Mesodermal cell (in vitro differentiated cells): ENCODE measurements around the gene ATG7.
"Not testable (repeated sequence)": the region's sequence is repeated elsewhere in the genome, so short reads cannot be mapped to it uniquely, and the experiment has no call there.

Experiments
- H3K27ac ChIP-seq: 2 replicates; pipeline ENCODE4 v1.7.0; 2013; ENCODE audit warnings: mild to moderate bottlenecking, low read depth, low read length, moderate library complexity; ENCODE audit not compliant: severe bottlenecking
- H3K36me3 ChIP-seq: 2 replicates; pipeline ENCODE4 v1.7.1; 2013; ENCODE audit warnings: mild to moderate bottlenecking, low read length, moderate library complexity; ENCODE audit not compliant: control insufficient read depth, insufficient read depth
- H3K4me1 ChIP-seq: one replicate; pipeline ENCODE4 v1.7.1; 2013; ENCODE audit warnings: mild to moderate bottlenecking, low read length; ENCODE audit not compliant: insufficient read depth, control insufficient read depth, poor library complexity, severe bottlenecking
- H3K4me3 ChIP-seq: 2 replicates; pipeline ENCODE4 v1.7.0; 2013; ENCODE audit warnings: low read length, control low read depth, mild to moderate bottlenecking; ENCODE audit not compliant: insufficient read depth, poor library complexity, severe bottlenecking; ENCODE audit errors: extremely low read depth
- H3K9me3 ChIP-seq: 2 replicates; pipeline ENCODE4 v1.7.1; 2013; ENCODE audit warnings: mild to moderate bottlenecking, low read length, moderate library complexity; ENCODE audit not compliant: control insufficient read depth
- WGBS, 2 experiments: methylation state at CpG; one replicate each; pipeline ENCODE4 v1.1.5; 2013; ENCODE audit warnings: missing lambda C conversion rate in 2 of 2; ENCODE audit not compliant: insufficient coverage in 2 of 2; 5-methylcytosine and 5-hydroxymethylcytosine counted together

ATG7 gene

DNA sequence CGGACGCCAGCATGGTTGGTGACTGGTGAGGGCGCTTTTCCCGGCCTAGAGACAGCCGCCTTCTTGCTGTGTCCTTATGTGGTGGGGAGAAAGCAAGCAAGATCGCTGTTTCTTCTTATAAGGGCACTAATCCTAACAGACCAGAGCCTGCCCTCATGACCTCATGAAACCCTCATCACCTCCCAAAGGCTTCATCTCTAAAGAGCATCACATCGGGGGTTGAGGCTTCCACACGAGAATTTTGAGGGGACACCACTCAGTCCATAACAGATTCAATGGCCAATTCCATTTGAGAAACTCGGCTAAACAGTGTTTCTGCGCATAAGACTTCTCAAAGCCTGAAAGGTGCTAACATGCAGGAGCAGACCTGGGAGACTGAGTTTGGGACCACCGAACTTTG is 317.5 kb downstream of the ATG7 start:
- H3K4me3 ChIP-seq = no peak overlapping the region
- H3K4me1 ChIP-seq = peaks cover 70% of the 10 kb centered on the region
- H3K27ac ChIP-seq = peak overlapping the region; percentile 99
- H3K9me3 ChIP-seq = no peaks in the 10 kb centered on the region
- 80 to 82% methylated on average over 7 to 8 of the region's 11 CpGs for WGBS, 2 experiments
- H3K36me3 ChIP-seq = peaks cover 61% of the 10 kb centered on the region

DNA sequence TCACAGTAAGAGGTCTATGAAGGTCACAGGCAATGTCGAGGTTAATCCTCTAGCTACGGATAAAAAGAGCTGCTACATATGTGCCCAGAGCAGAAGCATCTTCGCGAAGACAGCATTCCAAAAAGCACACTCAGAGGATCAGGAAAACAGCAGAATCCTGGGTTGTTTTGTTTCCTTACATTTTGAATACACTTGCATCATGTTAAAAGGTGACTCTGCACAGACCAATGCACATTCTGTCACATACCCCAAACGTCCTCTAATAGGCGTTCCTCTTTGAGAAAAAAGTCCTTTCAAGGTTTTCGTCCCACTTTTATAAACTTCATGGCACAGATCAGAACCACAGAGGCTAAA is 318.8 kb downstream of the ATG7 start:
- Histone ChIP-seq H3K9me3 (no peaks in the 10 kb centered on the region), H3K4me1 (peaks cover 71% of the 10 kb centered on the region), H3K4me3 (no peak overlapping the region), H3K36me3 (peaks cover 62% of the 10 kb centered on the region), H3K27ac (peak overlapping the region; percentile 99)
- 64 to 69% methylated on average over 5 to 7 of the region's 7 CpGs for WGBS, 2 experiments

DNA sequence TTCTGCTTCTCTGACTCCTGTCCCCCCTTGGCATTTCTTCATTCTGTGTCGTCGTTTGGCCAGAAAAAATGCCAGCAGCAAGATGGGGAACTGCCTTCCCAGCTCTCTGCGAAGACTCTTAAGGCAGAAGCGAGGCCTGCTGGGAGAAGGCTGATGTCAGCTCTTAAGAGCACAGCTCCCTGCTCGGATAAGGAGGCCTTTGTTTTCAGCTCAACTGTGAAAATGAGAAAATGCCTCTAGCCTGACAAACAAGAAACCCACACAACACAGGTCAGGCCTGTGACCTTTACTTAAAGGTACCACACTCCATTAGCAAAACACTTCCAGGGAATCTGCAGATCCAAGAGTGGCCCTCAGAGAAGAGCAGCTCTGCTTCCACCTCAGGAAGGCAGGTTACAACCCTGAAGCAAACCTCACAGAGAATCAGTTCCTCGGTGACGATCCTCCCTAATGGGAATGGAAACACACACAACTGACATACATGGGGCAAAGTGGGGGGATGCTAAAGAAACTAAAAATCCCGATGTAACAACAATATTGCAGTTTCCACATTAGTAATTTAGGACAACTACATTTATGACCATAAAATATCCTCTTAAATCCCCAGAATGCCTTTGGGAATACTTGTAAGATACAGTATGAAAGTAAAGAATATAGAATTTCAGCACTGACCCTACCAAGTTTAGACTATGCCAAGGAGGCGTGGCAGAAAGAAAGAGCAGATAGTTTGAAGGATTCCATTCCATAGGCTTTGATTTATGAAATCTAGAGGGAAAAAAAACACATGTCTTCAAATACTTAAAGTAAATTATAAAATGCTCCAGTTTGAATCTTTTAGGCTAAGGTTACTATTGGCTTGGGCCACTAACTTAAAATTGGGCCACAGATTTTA is 319.4 kb downstream of the ATG7 start:
- H3K36me3 ChIP-seq = peaks cover 62% of the 10 kb centered on the region
- H3K9me3 ChIP-seq = peaks cover under 1% of the 10 kb centered on the region
- H3K4me3 ChIP-seq = no peak overlapping the region
- H3K4me1 ChIP-seq = peaks cover 71% of the 10 kb centered on the region
- WGBS, 2 experiments = 10 to 12% methylated on average over 4 to 5 of the region's 9 CpGs
- peak overlapping the region; percentile 99 for H3K27ac ChIP-seq

DNA sequence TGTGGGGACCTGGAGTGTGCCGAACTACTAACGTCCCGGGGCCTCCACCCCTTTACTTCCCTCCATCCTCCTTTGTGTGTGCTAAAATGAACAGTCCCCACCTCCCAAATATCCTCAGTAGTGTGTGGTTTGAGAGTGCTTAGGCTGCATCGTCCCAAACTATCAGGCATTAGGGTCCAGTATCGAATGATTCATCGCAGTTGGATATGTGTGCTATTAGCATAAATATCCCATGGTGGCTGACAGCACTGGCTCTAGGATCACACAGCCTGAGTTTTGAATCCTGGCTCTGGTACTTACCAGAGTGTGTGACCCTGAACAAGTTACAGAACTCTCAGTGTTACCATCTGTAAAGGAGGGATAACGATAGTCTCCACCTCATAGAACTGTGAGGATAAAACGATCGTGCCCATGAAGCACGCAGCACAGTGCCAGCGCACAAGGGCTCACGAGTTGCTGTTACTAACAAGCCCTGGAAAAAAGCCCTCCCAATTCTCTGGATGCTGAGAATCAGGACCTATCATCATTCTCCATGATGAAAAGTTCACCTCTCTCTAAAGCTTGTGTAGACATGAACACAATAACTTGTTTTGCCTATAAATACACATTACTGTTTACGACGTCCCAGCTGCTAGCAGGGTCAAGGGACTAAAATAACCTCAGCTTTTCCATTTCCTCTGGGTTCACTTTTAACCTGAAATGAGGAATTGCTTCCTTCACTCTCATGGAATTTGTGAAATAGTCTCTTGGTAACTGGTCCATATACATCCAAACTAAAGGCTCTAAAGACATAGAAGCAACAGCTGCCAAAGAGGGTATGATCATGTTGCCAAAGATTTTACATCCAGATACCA is 320.5 kb downstream of the ATG7 start:
- H3K9me3 ChIP-seq = peaks cover 10% of the 10 kb centered on the region
- H3K36me3 ChIP-seq = peaks cover 62% of the 10 kb centered on the region
- WGBS, 2 experiments = 80 to 87% methylated on average over 9 of the region's 14 CpGs
- H3K4me1 ChIP-seq = peaks cover 70% of the 10 kb centered on the region
- H3K4me3 ChIP-seq = no peak overlapping the region
- H3K27ac ChIP-seq = peak overlapping the region; percentile 99

DNA sequence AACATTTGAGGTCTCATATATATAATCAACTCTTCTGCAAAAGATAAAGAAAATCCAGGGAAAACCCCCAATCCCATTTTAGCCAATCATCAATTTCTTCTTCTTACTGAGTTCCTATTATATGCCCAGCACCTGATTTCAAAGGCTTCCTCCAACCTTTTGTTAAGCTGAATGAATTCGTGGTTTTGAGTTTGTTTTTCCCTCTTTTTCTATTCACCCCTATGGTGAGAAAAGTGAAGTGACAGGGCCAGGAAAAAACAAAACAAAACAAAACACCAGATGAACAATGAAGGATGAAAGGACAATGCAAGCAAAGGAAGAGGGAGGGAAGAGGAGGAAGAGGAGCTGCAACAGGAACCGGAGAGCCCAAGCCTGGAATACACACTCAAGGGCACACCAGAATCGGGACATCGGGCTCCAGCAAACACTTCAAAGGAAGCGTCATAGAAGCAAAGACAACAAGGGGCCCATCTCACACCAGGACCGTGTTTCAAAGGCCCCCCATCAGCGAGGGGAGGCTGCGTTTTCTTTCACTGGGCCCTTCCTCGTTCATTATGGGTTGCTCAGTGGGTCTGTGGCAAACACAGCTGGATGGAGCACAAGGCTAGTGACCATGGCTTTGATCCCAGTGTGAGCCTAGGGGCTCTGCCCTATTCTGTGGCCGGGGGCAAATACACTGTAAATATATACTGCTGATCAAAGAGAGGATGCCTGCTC is 321.3 kb downstream of the ATG7 start:
- Histone ChIP-seq H3K4me3 (no peak overlapping the region), H3K4me1 (peaks cover 64% of the 10 kb centered on the region)
- WGBS, 2 experiments = 36 to 42% methylated on average over 8 to 9 of the region's 10 CpGs

DNA sequence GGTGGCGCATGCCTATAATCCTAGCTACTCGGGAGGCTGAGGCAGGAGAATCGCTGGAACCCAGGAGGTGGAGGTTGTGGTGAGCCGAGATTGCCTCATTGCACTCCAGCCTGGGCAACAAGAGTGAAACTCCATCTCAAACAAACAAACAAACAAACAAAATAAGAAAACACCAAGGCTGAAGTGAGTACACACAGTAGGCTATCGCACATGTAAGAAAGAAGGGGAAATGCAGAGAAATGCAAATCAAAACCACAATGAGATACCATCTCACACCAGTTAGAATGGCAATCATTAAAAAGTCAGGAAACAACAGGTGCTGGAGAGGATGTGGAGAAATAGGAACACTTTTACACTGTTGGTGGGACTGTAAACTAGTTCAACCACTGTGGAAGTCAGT is 322.8 kb downstream of the ATG7 start:
- H3K36me3 ChIP-seq = peaks cover 59% of the 10 kb centered on the region
- peaks cover 58% of the 10 kb centered on the region for H3K4me1 ChIP-seq
- no CpG with 5 or more reads among the region's 5 CpGs for WGBS, 2 experiments
- peaks cover 18% of the 10 kb centered on the region for H3K9me3 ChIP-seq
- H3K4me3 ChIP-seq, H3K27ac ChIP-seq: not testable (repeated sequence)

More for the DNA sequence above, 321.3 kb downstream of the ATG7 start:
- Histone ChIP-seq H3K36me3 (peaks cover 62% of the 10 kb centered on the region), H3K9me3 (peaks cover 18% of the 10 kb centered on the region), H3K27ac (peak overlapping the region; percentile 99)

DNA sequence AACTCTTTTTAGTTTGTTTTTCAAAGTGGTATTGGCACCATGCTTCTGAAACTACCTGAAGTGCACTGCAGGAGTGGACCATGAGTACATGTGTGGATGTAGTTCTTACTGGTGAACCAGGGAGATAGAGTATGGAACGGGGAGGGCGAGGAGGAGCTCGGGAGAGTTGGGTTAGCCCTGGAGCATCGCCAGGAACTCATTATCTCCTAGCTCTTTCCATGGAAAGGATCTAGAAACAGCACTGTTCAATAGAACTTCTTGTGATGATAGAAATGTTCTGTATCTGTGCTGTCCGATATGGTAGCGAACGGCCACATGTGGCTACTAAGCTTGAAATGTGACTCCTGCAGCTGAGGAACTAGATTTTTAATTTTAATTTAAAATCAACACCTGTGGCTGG is 324.2 kb downstream of the ATG7 start:
- 93 to 100% methylated on average over 4 to 5 of the region's 7 CpGs for WGBS, 2 experiments
- H3K27ac ChIP-seq = peak overlapping the region; percentile 10
- peaks cover 53% of the 10 kb centered on the region for H3K4me1 ChIP-seq
- peaks cover 56% of the 10 kb centered on the region for H3K36me3 ChIP-seq
- H3K4me3 ChIP-seq = no peak overlapping the region
- H3K9me3 ChIP-seq = peaks cover 18% of the 10 kb centered on the region

DNA sequence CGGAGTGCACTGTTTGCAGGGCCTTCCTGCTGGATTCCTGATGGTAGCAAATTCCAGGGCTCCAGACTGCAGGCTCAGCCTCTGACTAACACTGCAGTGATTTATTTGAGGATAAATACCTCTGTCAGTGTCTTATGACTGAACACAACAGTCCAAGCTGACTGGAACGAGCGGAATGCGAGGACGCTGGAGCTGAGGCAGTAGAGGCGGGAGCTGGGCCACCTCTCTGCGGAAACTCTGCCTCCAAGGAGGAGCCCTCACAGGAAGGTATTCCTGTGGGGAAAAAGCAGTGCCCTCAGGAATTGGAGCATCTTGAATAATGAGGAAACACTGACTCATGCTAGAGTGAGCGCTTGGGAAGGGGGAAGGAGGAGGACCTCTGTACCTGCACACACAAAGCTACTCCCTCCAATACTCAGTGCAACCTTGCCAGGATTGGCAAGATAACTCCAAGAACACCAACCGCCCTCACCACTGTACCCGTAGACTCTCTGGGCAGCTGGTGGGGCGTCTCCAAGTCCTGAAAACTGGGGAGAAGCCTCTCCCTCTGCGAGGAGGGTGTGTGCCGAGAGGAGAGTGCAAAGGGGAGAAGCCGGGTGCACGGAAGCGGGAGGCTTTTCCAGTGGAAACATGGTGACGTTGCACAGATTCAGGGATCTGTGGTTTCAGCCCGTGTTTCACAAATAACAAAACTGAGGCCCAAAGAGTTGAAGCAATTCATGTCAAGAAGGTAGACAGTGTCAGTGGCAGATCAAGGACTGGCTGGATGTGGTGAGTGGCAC is 328.5 kb downstream of the ATG7 start:
- H3K4me3 ChIP-seq = no peak overlapping the region
- peaks cover 18% of the 10 kb centered on the region for H3K9me3 ChIP-seq
- 52 to 56% methylated on average over 10 to 14 of the region's 18 CpGs for WGBS, 2 experiments
- peaks cover 57% of the 10 kb centered on the region for H3K4me1 ChIP-seq
- peaks cover 58% of the 10 kb centered on the region for H3K36me3 ChIP-seq
- H3K27ac ChIP-seq = peak overlapping the region; percentile 98

DNA sequence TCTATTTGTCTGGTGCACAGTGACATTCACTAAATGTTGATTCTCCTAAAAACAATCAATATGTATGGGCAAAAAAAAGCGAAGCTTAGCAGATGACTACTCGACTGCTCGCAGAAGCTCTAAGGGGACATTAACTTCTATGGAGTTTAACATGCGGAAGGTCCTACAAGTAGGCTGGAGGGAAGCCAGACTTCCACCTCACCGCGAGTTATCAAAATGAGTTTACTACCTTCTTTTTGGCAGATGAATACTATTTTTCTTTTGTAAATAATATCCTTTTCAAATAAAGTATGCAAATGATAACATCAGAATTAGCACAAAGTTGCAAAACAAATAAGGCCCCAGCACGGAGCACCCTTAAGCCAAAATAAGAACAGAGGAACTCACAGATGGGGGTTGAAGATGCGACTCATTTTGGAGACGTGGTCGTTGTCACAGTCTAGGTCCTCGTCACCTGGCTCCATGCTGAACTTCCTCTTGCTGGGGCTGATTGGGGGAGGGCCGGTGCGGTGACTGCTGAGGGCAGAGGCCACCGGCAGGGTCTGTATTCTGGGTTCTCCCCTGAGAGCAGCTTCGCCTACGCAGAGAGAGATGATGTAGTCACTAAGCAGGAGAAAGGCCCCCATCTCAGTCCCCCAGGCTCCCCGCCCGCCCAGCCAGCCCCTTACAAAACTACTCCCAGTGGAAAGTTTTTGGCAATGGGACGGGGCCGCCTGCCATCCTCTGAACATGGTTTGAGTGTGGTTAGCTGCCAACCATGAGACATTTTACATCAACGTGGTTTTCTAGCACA is 329.4 kb downstream of the ATG7 start:
- Histone ChIP-seq H3K27ac (peak overlapping the region; percentile 98), H3K4me3 (no peak overlapping the region), H3K9me3 (peaks cover 17% of the 10 kb centered on the region), H3K4me1 (peaks cover 59% of the 10 kb centered on the region), H3K36me3 (peaks cover 59% of the 10 kb centered on the region)
- WGBS, 2 experiments = 50 to 57% methylated on average over 11 to 14 of the region's 21 CpGs
